Endothelial cell of umbilical vein (primary cell): Measurements from ENCODE around the gene DLG1. TPM values are rescaled to one million over a fixed set of nuclear protein-coding genes. Genes with fewer than 3 reads are reported as not detected.

Experiments used
- BruUV-seq: library from RNA; stranded (reverse); fragments of 400-500 nt; replicated peaks from 2 replicates; lab custom pipeline; 2021; lab: Mats Ljungman, UMichigan
- CTCF ChIA-PET: fragments of 300-600, 350-600 bp; sonication (Branson Sonifier 250); formaldehyde crosslinking; loops from one replicate; lab custom pipeline; 2021; ENCODE audit warnings: antibody characterized with exemption, inconsistent platforms; lab: Charles Lee
- POLR2A ChIA-PET: fragments of 300-600, 350-600 bp; sonication (Branson Sonifier 250); formaldehyde crosslinking; loops from one replicate; lab custom pipeline; 2021; ENCODE audit warnings: antibody characterized with exemption, inconsistent platforms; lab: Charles Lee
- DNase-seq: peaks from one replicate; pipeline ENCODE4 v3.0.0-alpha.2; 2011; ENCODE audit warnings: low read depth, low spot score
- FAIRE-seq: peaks from 2 replicates; lab custom pipeline; 2011; peaks lifted over from hg19 to GRCh38; lab: Jason Lieb, UNC
- H2AFZ ChIP-seq: 2 replicates; pipeline ENCODE4 v1.6.0; 2012; ENCODE audit warnings: low read depth, low read length, control low read depth, inconsistent platforms
- H3K27ac ChIP-seq: 2 replicates; pipeline ENCODE4 v1.5.1; 2011; ENCODE audit warnings: low read depth, mild to moderate bottlenecking, control low read depth, low read length, moderate library complexity; ENCODE audit not compliant: insufficient read depth
- H3K27me3 ChIP-seq, 2 experiments: 2 replicates each; pipeline versions ENCODE4 v1.6.0 to v1.6.1; 2011; ENCODE audit warnings: low read length in 2 of 2, mixed read lengths in 1 of 2; ENCODE audit not compliant: control insufficient read depth in 2 of 2, insufficient read depth in 2 of 2
- H3K36me3 ChIP-seq, 2 experiments: 2 replicates in 1 of 2; 3 replicates in 1 of 2; pipeline ENCODE4 v1.5.1; 2011; ENCODE audit warnings: low read length in 2 of 2, mild to moderate bottlenecking in 1 of 2, moderate library complexity in 1 of 2; ENCODE audit not compliant: control insufficient read depth in 2 of 2, insufficient read depth in 2 of 2; ENCODE audit errors: extremely low read depth in 1 of 2
- H3K4me1 ChIP-seq: 3 replicates; pipeline ENCODE4 v1.5.1; 2011; ENCODE audit warnings: mild to moderate bottlenecking, low read length; ENCODE audit not compliant: control insufficient read depth, insufficient read depth; ENCODE audit errors: extremely low read depth
- H3K4me2 ChIP-seq: 2 replicates; pipeline ENCODE4 v1.6.1; 2011; ENCODE audit warnings: low read length, control low read depth, mixed read lengths; ENCODE audit not compliant: insufficient read depth
- H3K4me3 ChIP-seq, 3 experiments: fragments of 200-600 bp in 1 of 3; sonication (generic), shearing (Covaris generic) in 1 of 3; replicated peaks in 1 of 3; 2 replicates each; pipeline ENCODE4 v1.5.1; 2011 to 2016; ENCODE audit warnings: control low read depth in 3 of 3, low read length in 3 of 3, mild to moderate bottlenecking in 2 of 3, inconsistent platforms in 1 of 3, low read depth in 1 of 3, moderate library complexity in 1 of 3; ENCODE audit not compliant: insufficient read depth in 1 of 3
- H3K79me2 ChIP-seq: 2 replicates; pipeline ENCODE4 v1.6.0; 2012; ENCODE audit warnings: low read length, inconsistent platforms; ENCODE audit not compliant: control insufficient read depth, insufficient read depth
- H3K9ac ChIP-seq: replicated peaks from 2 replicates; pipeline ENCODE3; 2011; ENCODE audit warnings: low read length, control low read depth; ENCODE audit not compliant: insufficient read depth; ENCODE audit errors: extremely low read depth
- H3K9me1 ChIP-seq: replicated peaks from 3 replicates; pipeline ENCODE4 v1.6.0; 2011; ENCODE audit warnings: mild to moderate bottlenecking, low read length; ENCODE audit not compliant: control insufficient read depth, insufficient read depth; ENCODE audit errors: extremely low read depth
- H3K9me3 ChIP-seq: replicated peaks from 2 replicates; pipeline ENCODE4 v1.5.1; 2012; ENCODE audit warnings: low read length, inconsistent platforms; ENCODE audit not compliant: control insufficient read depth, insufficient read depth
- H4K20me1 ChIP-seq: replicated peaks from 2 replicates; pipeline ENCODE3; 2011; ENCODE audit warnings: mild to moderate bottlenecking, low read length; ENCODE audit not compliant: control insufficient read depth, insufficient read depth; ENCODE audit errors: extremely low read depth
- CTCF ChIP-seq, 2 donors: IDR thresholded peaks; 1 replicate in 1 of 2; 2 replicates in 1 of 2; pipeline ENCODE4 v1.5.1; 2011; ENCODE audit warnings: low read length in 2 of 2, mild to moderate bottlenecking in 2 of 2, moderate library complexity in 2 of 2, control low read depth in 1 of 2, inconsistent platforms in 1 of 2, low read depth in 1 of 2; ENCODE audit not compliant: insufficient read depth in 1 of 2; ENCODE audit errors: extremely low read depth in 1 of 2
- EZH2 ChIP-seq: IDR thresholded peaks from 2 replicates; pipeline ENCODE4 v1.6.1; 2012; ENCODE audit warnings: borderline replicate concordance, low read depth, mild to moderate bottlenecking, moderate library complexity, low read length, inconsistent platforms; ENCODE audit not compliant: severe bottlenecking
- FOS ChIP-seq: IDR thresholded peaks from 2 replicates; pipeline ENCODE4 v1.6.1; 2011; ENCODE audit warnings: mild to moderate bottlenecking, low read length, moderate library complexity, borderline replicate concordance; ENCODE audit not compliant: insufficient read depth
- JUN ChIP-seq: IDR thresholded peaks from 2 replicates; pipeline ENCODE4 v1.6.1; 2011; ENCODE audit warnings: borderline replicate concordance, low read depth; ENCODE audit not compliant: insufficient read length, insufficient read depth
- POLR2A ChIP-seq: IDR thresholded peaks from 2 replicates; pipeline ENCODE4 v1.6.1; 2012; ENCODE audit warnings: low read depth, mild to moderate bottlenecking, control low read depth, low read length
- POLR2AphosphoS5 ChIP-seq: IDR thresholded peaks from 2 replicates; pipeline ENCODE4 v1.6.1; 2012; ENCODE audit warnings: low read depth, mild to moderate bottlenecking, control low read depth, low read length, moderate library complexity; ENCODE audit not compliant: insufficient read depth
- dilution Hi-C: fragments of 300-500 bp; cut with MboI; formaldehyde crosslinking; loops from one replicate; pipeline ENCODE4 v1.15.0; 2019; ENCODE audit warnings: low sequenced_read_pairs; ENCODE audit not compliant: extremely low pct_ligation_motif_present
- intact Hi-C: fragments of 100-400 bp; cut with micrococcal nuclease; formaldehyde crosslinking; loops from one replicate; pipeline ENCODE4 v1.10.0; 2022
- polyA plus RNA-seq, 4 experiments: library from polyadenylated mRNA; depleted of rRNA in 3 of 4; stranded (reverse) in 3 of 4; unstranded in 1 of 4; fragments of >200 nt; gene quantifications; 2 replicates each; pipeline versions ENCODE4 v1.2.1 to v1.2.3, GENCODE V29; 2011 to 2012; ENCODE audit warnings: missing spikeins in 1 of 4
- total RNA-seq: library from RNA; stranded (reverse); gene quantifications from 2 replicates; pipeline ENCODE4 v1.2.3, GENCODE V29; 2021

DLG1 gene
- total and polyA plus RNA-seq, 2 donors (not counting 3 experiments of a cell fraction or from before 2014, with no cell fraction given) = 26.5 to 80.1 TPM

- Histone ChIP-seq H3K79me2 (peaks cover 90% of the 10 kb centered on the region), H2AFZ (no peak overlapping the region), H3K27me3 (no peaks in the 10 kb centered on the region), H3K9me1 (no peaks in the 10 kb centered on the region), H3K36me3 (peaks cover 0 to 3% of the 10 kb centered on the region in 2 experiments), H3K9ac (no peak overlapping the region), H3K4me1 (peaks cover 8% of the 10 kb centered on the region), H3K4me2 (no peak overlapping the region), H3K27ac (no peak overlapping the region), H4K20me1 (no peaks in the 10 kb centered on the region), H3K9me3 (no peaks in the 10 kb centered on the region), H3K4me3 (no peak overlapping the region)
- BruUV-seq = no TSS peak
- no peak for TF ChIP-seq EZH2
- POLR2A ChIA-PET = no interaction called here
- DNase-seq = no peak
- intact Hi-C loops (no loop called here), dilution Hi-C loops (no loop called here)
- no peak for FAIRE-seq
- CTCF ChIA-PET = interaction anchor here (1.4 to 2.9 kb wide), 2 partner anchors 21 to 212 kb away, joined by 3 to 9 read pairs; no protein-coding TSS in a partner anchor
These were observed 8.7 kb downstream of the DLG1 start for GRCh38 chr3:197289726-197290125.

- intact Hi-C loops (no loop called here), dilution Hi-C loops (no loop called here)
- Histone ChIP-seq H4K20me1 (no peaks in the 10 kb centered on the region), H3K9me1 (no peaks in the 10 kb centered on the region), H3K4me3 (no peak overlapping the region), H3K27me3 (no peaks in the 10 kb centered on the region), H3K27ac (no peak overlapping the region), H3K9ac (no peak overlapping the region), H3K4me2 (no peak overlapping the region), H2AFZ (no peak overlapping the region), H3K9me3 (no peaks in the 10 kb centered on the region), H3K36me3 (peaks cover 0 to 3% of the 10 kb centered on the region in 2 experiments), H3K4me1 (peaks cover 8% of the 10 kb centered on the region), H3K79me2 (peaks cover 82% of the 10 kb centered on the region)
- ChIA-PET POLR2A (no interaction called here), CTCF (interaction anchor here (0.9 to 1.5 kb wide), 3 partner anchors 20 to 215 kb away, joined by 3 to 6 read pairs (median 3); no protein-coding TSS in a partner anchor)
- DNase-seq = no peak
- no TSS peak for BruUV-seq
- no peak for FAIRE-seq
- TF ChIP-seq JUN = no peak
- no peak for TF ChIP-seq POLR2A
- no peak for TF ChIP-seq POLR2AphosphoS5
- no peak for TF ChIP-seq FOS
- no peak for TF ChIP-seq CTCF (IDR thresholded peaks at IDR 0.05; ENCODE audit: extremely low read depth in 1 of 2, insufficient read depth in 1 of 2, low read depth in 1 of 2, low read length in 2 of 2)
- TF ChIP-seq EZH2 = no peak
These were observed 11.7 kb downstream of the DLG1 start for GRCh38 chr3:197286678-197287077.
